ENCODE measurements around the gene RGL4.

DNA sequence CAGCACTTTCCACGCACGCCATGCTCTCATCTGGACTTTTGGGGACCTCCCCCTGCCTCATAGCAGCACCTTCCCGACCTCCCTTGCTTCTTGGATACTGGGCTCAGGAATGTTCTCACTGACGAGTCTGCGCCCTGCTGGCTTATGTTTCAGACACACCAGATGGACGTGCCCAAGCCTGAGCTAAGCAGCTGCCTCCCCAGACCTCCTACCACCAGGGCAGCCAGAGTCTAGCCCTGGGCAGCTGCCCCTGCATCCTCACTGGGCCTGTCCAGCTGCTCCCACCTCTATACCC, 13.2 kb upstream of the RGL4 start:
- TF ChIP-seq, protein P1, sequence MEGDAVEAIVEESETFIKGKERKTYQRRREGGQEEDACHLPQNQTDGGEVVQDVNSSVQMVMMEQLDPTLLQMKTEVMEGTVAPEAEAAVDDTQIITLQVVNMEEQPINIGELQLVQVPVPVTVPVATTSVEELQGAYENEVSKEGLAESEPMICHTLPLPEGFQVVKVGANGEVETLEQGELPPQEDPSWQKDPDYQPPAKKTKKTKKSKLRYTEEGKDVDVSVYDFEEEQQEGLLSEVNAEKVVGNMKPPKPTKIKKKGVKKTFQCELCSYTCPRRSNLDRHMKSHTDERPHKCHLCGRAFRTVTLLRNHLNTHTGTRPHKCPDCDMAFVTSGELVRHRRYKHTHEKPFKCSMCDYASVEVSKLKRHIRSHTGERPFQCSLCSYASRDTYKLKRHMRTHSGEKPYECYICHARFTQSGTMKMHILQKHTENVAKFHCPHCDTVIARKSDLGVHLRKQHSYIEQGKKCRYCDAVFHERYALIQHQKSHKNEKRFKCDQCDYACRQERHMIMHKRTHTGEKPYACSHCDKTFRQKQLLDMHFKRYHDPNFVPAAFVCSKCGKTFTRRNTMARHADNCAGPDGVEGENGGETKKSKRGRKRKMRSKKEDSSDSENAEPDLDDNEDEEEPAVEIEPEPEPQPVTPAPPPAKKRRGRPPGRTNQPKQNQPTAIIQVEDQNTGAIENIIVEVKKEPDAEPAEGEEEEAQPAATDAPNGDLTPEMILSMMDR (IDR thresholded peaks at IDR 0.05) = no peak
- TF ChIP-seq POLR2AphosphoS5 (IDR thresholded peaks at IDR 0.05) = no peak
